NCI-H2196 (cell line): ENCODE results near the gene TCHHL1.
A peak's percentile ranks its signal among the peaks of the same experiment; 100 is the strongest.

ENCODE experiments used
- DNase-seq: peaks from one replicate; lab custom pipeline; 2025; ENCODE audit not compliant: unreplicated experiment; lab: John Stamatoyannopoulos, UW

TCHHL1 gene

DNA sequence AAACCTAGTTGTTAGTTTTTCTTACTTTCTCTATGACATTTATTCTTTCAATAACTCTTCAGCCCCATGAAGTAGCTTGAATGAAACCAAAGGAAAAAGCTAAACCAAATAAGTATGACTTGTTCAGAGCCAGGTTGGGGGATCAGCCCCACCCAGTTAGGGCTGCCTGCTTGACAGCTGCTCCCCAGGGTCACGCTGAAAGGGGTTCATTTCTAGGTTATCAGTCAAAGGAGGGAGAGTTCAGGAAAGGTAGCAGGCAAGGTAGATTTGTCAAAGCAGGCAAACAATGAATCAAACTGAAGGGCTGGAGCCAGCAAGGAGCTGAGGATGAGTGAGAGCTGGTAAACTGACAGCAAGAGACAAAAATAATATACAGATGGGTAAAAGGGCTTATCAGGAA is 49.0 kb downstream of the TCHHL1 start:
- no peak for DNase-seq

DNA sequence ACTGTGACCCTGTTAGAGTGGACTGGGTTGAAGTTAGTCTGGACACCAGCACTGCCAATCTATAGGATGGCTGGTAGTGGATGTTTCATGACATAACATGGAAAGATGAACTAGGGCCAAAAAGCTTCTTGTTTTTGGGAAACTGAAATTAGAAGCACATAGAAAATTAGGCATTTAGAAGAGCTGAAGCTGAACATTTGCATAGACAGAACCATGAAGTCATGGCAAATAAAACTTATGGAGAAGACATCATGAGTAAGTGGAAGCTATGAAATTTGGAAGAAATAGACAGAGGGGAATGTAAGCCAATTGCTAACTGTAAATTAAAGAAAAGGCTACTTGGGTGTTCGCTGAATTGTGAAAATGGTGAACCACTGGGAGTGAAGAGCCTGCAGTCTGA is 49.4 kb downstream of the TCHHL1 start:
- no peak for DNase-seq

DNA sequence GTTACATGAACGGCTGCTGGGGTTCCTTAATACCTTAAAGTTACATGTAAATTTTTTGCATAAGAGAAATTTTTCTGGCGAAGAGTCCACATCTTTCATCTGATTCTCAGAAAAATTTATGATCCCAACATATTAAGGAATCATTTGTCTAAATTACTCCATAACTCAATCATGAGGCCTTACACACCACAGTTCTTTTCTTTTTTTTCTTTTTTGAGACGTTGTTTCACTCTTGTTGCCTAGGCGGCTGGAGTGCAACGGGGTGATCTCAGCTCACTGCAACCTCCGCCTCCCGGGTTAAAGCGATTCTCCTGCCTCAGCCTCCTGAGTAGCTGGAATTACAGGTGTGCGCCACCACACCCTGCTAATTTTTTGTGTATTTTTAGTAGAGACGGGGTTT is 50.0 kb downstream of the TCHHL1 start:
- DNase-seq: no peak

DNA sequence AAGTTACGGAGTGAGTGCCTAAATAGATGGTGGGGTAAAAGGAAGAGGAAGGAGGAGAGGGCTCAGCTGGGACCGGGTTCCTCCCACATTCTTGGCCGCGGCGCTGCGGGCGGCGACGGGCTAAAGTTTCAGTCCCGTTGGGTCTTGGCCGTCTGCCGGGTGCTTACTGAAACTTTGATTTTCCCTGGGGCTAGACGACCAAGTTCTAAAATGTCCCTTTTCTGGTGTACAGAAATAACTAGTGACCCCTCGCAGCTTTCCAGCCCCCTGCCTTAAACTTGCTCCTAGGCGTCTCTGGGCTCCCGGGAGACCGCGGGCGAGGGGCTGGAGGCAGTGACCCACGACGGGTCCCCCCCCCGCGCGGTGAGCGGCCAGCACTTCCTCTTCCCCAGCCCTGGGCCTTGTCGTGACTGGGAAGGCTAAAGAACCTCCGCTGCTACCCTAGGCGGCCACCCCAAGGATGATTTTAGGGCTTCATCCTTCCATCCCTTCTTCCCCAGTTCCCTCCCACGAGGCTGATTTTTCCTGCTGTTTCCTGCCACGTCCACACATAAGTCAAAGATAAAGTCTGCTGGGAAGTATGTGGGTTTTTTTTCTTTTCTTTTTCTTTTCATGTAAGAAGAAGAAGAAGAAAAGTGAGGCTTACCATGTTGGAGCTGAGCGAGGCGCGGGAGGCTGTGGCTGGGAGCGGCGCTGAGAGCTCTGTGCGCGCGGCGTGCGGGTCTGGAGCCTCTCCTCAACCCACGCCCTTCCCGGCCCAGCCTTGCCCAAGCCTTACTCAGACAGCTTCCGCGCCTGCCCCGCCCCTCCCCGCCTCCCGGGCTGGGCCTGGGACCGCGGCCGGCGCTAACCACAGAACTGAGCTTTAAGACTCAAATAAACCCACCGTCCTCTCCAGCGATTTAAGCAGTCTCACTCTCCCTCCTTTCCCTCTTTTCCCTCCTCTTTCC is 52.3 kb downstream of the TCHHL1 start, which contains the start of gene S100A11:
Gene S100A11 (minus strand): TSS at position 738 of the 950 bp plus-strand sequence. CDS start 89 bp downstream, at position 649.
- DNase-seq: no peak

DNA sequence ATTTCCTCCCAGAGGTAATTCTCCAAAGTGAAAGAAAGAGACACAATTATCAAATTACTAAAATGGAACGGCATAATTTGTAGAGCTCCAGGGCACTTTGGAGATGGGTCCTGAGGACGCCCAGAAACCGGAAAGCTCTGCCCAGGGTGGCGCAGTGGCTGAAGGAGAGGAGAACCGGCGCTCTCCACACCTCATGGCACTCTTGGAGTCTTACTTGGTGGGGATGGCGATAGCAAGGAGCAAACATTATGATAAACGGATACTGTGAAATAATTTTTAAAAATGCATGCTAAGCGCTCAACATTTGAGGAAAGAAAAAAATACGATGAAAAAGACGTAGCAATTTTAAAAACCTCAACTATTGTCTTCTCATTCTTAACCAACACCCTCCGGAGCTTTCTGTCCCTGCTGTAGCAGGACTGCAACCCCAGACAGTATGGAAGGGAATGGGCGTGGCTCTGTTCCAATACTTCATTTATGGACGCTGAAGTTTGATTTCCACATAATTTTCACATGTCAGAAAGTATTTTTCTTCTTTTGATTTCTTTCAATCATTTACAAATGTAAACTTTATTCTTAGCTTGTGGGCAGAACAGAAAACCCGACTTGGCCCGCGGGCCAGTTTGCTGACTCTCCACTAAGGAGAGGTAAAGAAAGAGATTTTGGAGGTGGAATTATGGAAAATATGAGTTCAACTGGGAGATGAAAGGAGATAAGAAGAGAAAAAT is 53.2 kb downstream of the TCHHL1 start:
- no peak for DNase-seq

DNA sequence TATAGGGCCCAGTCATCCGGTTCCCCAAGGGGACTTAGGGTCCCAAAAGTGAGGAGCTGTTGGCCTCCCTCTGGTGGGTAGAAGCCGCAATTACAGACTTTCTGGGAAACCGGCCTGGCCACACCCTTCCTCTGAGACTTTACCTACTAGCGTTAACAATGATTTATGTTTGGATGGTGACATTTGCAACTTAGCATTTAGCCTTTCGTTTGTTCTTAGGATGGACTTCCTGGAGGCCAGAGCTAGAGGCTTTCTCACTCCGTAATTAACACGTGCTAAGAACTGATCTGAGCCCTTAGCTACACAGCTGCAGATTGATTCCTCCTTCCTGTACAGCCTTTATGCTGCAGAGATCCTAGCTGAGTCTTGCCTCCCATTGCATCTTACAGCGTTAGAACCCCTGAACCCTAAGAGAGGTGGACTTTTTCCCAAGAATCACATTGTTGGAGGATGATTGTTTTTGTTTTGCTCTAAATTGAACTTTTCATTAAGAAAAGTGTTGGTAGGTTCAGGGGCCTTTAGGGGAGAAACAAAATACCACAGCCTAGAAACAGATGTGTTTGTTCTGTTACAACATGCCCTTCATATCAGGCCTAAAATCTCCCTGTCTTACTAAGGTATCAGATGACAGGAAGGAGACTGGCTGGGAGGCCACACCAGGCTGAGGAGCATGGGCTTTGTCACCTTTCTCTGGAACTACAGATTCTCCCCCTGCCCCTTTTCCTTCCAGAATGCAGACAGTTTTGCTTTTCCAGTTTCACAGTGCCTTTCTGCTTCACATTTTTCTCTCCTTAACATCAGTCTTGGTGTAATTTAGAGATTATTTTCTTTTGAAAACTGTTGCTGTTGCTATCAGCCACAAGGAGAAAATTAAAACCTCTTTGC is 54.0 kb downstream of the TCHHL1 start:
- DNase-seq: peak; percentile 51

DNA sequence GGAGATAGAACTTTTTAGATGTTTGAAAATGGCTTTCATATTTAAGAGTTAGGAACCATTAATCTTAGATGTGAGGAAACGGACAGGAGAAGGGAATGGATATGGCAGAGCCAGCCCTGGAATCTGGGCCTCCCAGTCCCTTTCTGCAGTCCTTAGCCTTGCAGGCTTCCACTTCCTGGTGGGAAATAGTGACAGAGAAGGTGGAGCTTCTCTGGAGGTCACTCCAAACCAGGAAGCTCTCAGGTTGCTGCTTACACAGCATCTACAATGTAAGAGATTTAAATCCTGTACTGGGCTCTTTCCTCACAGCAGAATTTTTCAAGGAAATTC is 54.6 kb downstream of the TCHHL1 start:
- peak; percentile 51 for DNase-seq
